Stimulated activated CD4-positive, alpha-beta T cell treated with anti-CD3 and anti-CD28 coated beads, Interleukin-15, amount 100 ng/mL, for 48 hours (primary cell): Measurements from ENCODE around the gene CNGA4.
"Not testable (repeated sequence)": the region's sequence is repeated elsewhere in the genome, so short reads cannot be mapped to it uniquely, and the experiment has no call there.

Experiments
- DNase-seq, 2 donors: peaks; one replicate each; pipeline ENCODE4 v3.0.0-alpha.2; 2020; ENCODE audit warnings: low read depth in 2 of 2

The CNGA4 gene

DNA sequence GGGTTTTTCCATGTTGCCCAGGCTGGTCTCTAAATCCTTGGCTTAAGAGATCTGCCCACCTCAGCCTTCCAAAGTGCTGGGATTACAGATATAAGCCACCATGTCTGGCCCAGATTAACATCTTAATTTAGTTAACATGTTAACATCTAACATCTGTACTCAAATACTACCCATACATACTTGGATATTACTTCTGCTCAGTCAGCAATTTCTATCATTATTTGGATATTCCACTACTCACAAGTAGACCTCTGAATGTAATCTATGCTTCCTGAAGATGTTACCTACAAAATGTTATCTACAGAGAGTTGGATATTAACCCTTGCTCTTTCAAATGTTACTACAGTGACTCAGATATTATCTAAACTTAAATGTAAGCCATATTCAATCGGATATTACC is 24.8 kb downstream of the CNGA4 start:
- DNase-seq: no peak

DNA sequence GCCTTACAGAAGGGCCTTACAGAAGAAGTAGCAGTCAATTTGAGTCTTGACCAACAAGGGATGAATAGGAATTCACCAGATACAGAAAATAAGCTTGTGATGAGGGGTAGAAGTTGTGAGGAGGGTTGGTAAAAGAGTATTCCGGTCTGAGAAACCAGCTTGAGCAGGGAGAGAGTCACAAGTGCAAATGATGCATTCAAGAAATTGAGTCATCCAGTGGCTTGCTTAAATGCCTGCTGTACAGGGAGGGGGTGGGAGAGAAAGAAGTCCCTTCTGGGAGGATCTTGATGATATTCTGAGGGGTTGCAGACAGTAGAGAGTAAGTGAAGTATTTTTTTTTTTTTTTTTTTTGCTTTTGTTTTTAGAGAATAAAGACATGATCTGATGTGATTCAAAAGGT is 29.9 kb downstream of the CNGA4 start:
- DNase-seq: no peak

GRCh38 chr11:6269994-6270393 is 31.1 kb downstream of the CNGA4 start:
- no peak for DNase-seq

DNA sequence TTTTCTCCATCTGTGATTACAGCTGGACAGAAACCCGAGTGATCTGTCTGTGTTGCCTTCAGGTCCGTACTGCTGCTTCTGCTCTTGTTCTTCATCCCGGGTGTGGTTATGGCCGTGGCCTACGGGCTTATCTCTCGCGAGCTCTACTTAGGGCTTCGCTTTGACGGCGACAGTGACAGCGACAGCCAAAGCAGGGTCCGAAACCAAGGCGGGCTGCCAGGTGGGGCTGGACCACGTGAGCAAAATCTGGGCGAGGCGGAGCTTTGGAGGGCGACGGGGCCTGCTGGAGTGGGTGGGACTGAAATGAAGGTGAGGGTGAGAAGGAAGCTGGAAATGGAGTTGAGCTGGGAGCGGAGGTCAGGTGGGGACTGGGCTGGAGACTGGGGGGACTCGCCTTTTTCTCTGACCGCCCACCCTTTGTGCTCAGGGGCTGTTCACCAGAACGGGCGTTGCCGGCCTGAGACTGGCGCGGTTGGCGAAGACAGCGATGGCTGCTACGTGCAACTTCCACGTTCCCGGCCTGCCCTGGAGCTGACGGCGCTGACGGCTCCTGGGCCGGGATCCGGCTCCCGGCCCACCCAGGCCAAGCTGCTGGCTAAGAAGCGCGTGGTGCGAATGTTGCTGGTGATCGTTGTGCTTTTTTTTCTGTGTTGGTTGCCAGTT is 31.8 kb downstream of the CNGA4 start:
- no peak for DNase-seq

GRCh38 chr11:6271598-6271997 is 32.7 kb downstream of the CNGA4 start:
- DNase-seq: no peak

- DNase-seq: no peak
These were observed 34.3 kb downstream of the CNGA4 start for GRCh38 chr11:6273188-6273587.

DNA sequence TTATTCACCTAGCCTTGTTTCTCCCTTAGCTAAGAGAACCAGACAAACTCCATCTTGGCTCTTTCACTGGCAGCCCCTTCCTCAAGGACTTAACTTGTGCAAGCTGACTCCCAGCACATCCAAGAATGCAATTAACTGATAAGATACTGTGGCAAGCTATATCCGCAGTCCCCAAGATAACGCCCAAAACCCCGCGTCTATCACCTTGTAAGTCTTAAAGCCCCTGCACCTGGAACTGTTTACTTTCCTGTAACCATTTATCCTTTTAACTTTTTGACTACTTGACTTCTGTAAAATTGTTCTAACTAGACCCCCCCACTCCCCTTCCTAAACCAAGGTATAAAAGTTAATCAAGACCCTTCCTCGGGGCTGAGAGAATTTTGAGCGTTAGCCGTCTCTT is 41.9 kb downstream of the CNGA4 start:
- DNase-seq: not testable (repeated sequence)

GRCh38 chr11:6283453-6284023 is 44.6 kb downstream of the CNGA4 start:
- DNase-seq: no peak

- DNase-seq: no peak
These were observed 45.4 kb downstream of the CNGA4 start for GRCh38 chr11:6284250-6284649.

DNA sequence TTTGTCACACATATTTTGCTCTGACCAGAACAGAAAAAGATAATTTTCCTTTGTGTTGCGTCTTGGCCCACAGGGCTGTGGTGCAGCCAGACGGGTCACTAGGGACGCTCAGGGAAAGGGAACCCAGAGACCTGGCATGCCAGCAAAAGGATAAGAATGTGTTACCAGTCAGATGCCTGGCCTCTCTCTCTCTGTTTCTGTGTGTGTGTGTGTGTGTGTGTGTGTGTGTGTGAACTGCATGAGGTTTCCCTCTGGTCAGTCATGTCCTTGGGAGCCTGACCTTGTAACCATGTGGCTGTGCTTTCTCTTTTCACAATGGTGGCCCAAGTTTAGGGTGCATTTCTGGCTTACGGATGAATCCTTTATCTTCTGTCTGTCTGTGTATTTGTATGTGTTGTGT is 46.1 kb downstream of the CNGA4 start:
- DNase-seq: no peak
